ENCODE data around the gene TTLL3. TPM values are rescaled to one million over a fixed set of nuclear protein-coding genes. Genes with fewer than 3 reads are reported as not detected.

The TTLL3 gene
- polyA plus RNA-seq, 3 donors = 1.1 to 196 (median 1.8) TPM

GRCh38 chr3:9876991-9877390, 66.9 kb downstream of the TTLL3 start:
- Mint-ChIP-seq H3K4me3 (no peak overlapping the region), H3K9me3 (peaks cover 0 to 1% (median 0%) of the 10 kb centered on the region in 7 donors), H3K36me3 (no peaks in the 10 kb centered on the region), H3K27ac (no peak overlapping the region), H3K4me1 (no peaks in the 10 kb centered on the region), H3K27me3 (ENCODE audit: low read depth in 3 of 3) (peaks cover 0 to 3% (median 1%) of the 10 kb centered on the region in 3 donors)
- no peaks in the 10 kb centered on the region for H3K27me3 ChIP-seq (ENCODE audit: control insufficient read depth in 2 of 2, insufficient read depth in 2 of 2, low read length in 2 of 2)
- no peaks in the 10 kb centered on the region for H3K4me1 ChIP-seq (ENCODE audit: control insufficient read depth in 1 of 2, insufficient read depth in 2 of 2, low read length in 2 of 2)
- no peaks in the 10 kb centered on the region for H3K79me2 ChIP-seq (ENCODE audit: insufficient read depth, low read length)
- no peak overlapping the region for H2AFZ ChIP-seq (ENCODE audit: insufficient read depth, low read depth, low read length, poor library complexity, severe bottlenecking)
- no peak for TF ChIP-seq CTCF (IDR thresholded peaks at IDR 0.05)
- intact Hi-C loops (cut with micrococcal nuclease) = no loop called here
- no peak overlapping the region for H3K9ac ChIP-seq (ENCODE audit: insufficient read depth, low read length, poor library complexity, severe bottlenecking)
- no peaks in the 10 kb centered on the region for H4K20me1 ChIP-seq (ENCODE audit: insufficient read depth, low read length)
- DNase-seq = no peak
- H3K27ac ChIP-seq (ENCODE audit: low read depth in 1 of 2, low read length in 2 of 2) = no peak overlapping the region
- H3K36me3 ChIP-seq (replicated peaks in 1 of 2; ENCODE audit: control insufficient read depth in 1 of 2, insufficient read depth in 2 of 2, low read length in 2 of 2) = no peaks in the 10 kb centered on the region
- no peaks in the 10 kb centered on the region for H3K9me3 ChIP-seq (replicated peaks in 1 of 2; ENCODE audit: control insufficient read depth in 1 of 2, insufficient read depth in 1 of 2, low read length in 2 of 2)
- 97% methylated on average over 11 of the region's 12 CpGs for whole genome bisulfite sequencing (ENCODE audit: insufficient coverage)
- no peak overlapping the region for H3K4me3 ChIP-seq (replicated peaks in 1 of 3; ENCODE audit: low read depth in 2 of 3, low read length in 3 of 3)
- H3K4me2 ChIP-seq (replicated peaks; ENCODE audit: extremely low read depth, low read length, poor library complexity, severe bottlenecking) = no peak overlapping the region

- Histone ChIP-seq H3K27me3 (ENCODE audit: control insufficient read depth in 2 of 2, insufficient read depth in 2 of 2, low read length in 2 of 2) (no peaks in the 10 kb centered on the region), H3K4me2 (replicated peaks; ENCODE audit: extremely low read depth, low read length, poor library complexity, severe bottlenecking) (no peak overlapping the region), H3K4me3 (replicated peaks in 1 of 3; ENCODE audit: low read depth in 2 of 3, low read length in 3 of 3) (no peak overlapping the region), H3K9ac (ENCODE audit: insufficient read depth, low read length, poor library complexity, severe bottlenecking) (no peak overlapping the region), H3K9me3 (replicated peaks in 1 of 2; ENCODE audit: control insufficient read depth in 1 of 2, insufficient read depth in 1 of 2, low read length in 2 of 2) (no peaks in the 10 kb centered on the region), H3K4me1 (ENCODE audit: control insufficient read depth in 1 of 2, insufficient read depth in 2 of 2, low read length in 2 of 2) (no peaks in the 10 kb centered on the region), H2AFZ (ENCODE audit: insufficient read depth, low read depth, low read length, poor library complexity, severe bottlenecking) (no peak overlapping the region), H3K79me2 (ENCODE audit: insufficient read depth, low read length) (no peaks in the 10 kb centered on the region), H3K27ac (ENCODE audit: low read depth in 1 of 2, low read length in 2 of 2) (no peak overlapping the region), H4K20me1 (ENCODE audit: insufficient read depth, low read length) (no peaks in the 10 kb centered on the region), H3K36me3 (replicated peaks in 1 of 2; ENCODE audit: control insufficient read depth in 1 of 2, insufficient read depth in 2 of 2, low read length in 2 of 2) (no peaks in the 10 kb centered on the region)
- Mint-ChIP-seq H3K4me3 (no peak overlapping the region), H3K9me3 (peaks cover 0 to 1% (median 0%) of the 10 kb centered on the region in 7 donors), H3K4me1 (no peaks in the 10 kb centered on the region), H3K27me3 (ENCODE audit: low read depth in 3 of 3) (peaks cover under 1 to 3% (median 1%) of the 10 kb centered on the region in 3 donors), H3K27ac (no peak overlapping the region), H3K36me3 (no peaks in the 10 kb centered on the region)
- TF ChIP-seq CTCF (IDR thresholded peaks at IDR 0.05) = no peak
- 91% methylated on average over 4 of the region's 5 CpGs for WGBS (ENCODE audit: insufficient coverage)
- DNase-seq = no peak
- intact Hi-C loops (cut with micrococcal nuclease) = no loop called here
Observed at GRCh38 chr3:9878700-9879099, 68.6 kb downstream of the TTLL3 start.

Data from CD14-positive monocyte (primary cell).